Daoy (cell line): ENCODE results near the gene MLYCD. TPM values are rescaled to one million over a fixed set of nuclear protein-coding genes. Genes with fewer than 3 reads are reported as not detected.

Source experiments
- DNase-seq: peaks from one replicate; pipeline ENCODE4 v3.0.0-alpha.2; 2015; ENCODE audit warnings: low read depth
- total RNA-seq: library from RNA; depleted of rRNA; stranded (reverse); fragments of >200 nt; shearing (Covaris generic); gene quantifications from 2 replicates; pipeline ENCODE4 v1.2.3, GENCODE V29; 2014

MLYCD gene
- total RNA-seq, 1 experiment from 2014 or later, result 1.6 TPM

GRCh38 chr16:83899272-83899897 lies 470 bp downstream of the MLYCD start:
- DNase-seq, result peak; percentile 66

DNA sequence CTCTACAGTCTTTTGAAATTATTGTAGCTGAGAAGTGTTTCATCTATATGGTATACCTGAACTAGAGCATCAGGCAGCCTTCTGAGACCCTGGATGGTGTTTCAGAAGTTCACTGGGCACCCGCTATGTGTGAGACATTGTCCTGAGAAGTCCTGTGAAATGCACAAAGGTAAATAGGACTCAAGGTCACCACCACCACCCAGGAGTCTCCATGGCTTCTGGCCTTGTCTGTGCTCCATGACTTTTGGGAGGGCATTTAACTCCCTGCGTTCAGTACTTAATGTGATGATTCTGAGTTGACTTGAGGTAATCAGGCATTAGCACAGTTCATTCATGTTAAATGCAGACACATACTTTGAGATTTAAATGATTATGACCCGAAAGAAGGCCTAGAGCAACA lies 1.1 kb downstream of the MLYCD start:
- DNase-seq, result no peak

DNA sequence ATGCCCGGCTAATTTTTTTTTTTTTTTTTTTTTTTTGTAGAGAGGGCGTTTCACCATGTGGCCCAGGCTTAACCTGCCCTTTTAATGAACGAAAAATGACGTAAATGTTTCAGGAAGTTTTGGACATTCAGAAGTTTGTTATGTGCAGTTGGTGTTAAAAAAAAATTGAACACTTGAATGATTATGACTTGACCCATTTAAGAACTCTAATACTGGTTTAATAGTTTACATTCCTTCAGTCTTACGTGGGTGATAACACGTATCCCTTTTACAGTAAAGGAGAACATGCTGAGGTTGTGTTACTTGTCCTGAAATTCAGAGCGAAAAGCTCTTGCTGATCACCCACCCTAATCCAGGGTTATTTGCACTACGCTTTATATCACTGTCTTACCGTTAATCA lies 1.7 kb downstream of the MLYCD start:
- DNase-seq, result no peak

DNA sequence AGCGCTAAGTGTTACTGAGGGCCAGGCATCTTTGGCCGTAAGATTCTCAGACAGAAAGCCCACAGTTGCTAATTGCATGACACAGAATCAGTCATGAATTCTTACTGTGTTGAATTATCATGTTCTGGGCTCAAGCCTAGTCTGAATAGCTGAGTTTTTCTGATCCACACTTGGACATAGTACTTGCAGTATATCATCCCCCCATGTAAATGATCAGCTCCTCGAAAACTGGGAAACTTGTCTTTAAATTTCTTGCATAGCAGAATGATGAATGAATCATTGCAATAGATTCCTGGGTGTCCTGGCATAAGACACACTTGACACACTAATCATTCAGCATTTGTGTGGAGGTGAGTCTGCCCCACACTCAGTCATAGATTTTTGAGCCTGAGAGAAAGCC lies 2.2 kb downstream of the MLYCD start:
- DNase-seq, result no peak

DNA sequence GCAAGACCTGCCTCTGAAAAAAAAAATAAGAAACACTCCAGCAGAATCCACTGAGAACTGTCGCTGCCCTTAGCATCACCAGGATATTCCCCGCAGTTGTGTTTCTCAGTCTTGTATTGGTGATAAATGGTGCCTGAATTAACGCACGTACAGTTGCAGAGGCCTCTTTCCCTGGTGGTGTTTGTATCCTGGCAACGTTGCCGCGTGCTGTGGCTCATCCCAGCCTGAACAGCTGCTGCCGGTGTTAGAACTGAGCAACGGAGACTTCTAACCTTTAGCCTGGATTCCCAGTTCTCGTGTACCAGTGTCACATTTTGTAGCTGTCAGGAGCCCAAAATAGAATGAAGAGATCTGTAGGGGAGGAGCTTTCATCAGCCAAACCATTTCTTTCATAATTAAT lies 4.8 kb downstream of the MLYCD start:
- DNase-seq, result no peak

GRCh38 chr16:83906683-83907082 lies 7.8 kb downstream of the MLYCD start:
- no peak for DNase-seq

GRCh38 chr16:83907111-83907510 lies 8.2 kb downstream of the MLYCD start:
- DNase-seq, result no peak

DNA sequence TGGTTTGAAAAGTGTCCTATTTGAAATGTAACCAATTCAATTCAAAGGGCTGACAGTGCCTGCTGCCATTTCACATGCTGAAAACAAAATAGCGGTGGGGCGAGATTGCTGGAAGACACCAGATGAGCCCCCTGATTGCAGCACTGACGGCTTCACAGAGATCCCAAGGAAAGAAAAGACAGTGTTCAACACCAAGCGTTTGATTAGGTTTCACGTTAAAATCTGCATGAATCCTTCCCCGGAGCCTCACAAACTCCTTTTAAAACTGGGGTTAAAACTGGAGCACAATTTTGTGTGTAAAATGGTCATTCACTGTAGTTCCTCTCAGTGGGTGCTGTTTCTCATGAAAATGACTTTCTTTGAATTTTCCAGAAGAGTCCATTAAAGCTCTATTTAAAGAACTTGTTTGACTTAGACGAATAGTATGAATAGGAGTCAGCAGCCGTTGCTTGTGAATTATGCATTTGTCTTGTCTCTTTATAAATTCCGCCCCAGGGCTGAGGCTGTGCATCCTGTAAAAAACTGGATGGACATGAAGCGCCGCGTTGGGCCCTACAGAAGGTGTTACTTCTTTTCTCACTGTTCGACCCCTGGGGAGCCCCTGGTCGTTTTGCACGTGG lies 8.8 kb downstream of the MLYCD start:
- DNase-seq, result no peak

- no peak for DNase-seq
Observed at GRCh38 chr16:83908798-83909197, 9.9 kb downstream of the MLYCD start.

DNA sequence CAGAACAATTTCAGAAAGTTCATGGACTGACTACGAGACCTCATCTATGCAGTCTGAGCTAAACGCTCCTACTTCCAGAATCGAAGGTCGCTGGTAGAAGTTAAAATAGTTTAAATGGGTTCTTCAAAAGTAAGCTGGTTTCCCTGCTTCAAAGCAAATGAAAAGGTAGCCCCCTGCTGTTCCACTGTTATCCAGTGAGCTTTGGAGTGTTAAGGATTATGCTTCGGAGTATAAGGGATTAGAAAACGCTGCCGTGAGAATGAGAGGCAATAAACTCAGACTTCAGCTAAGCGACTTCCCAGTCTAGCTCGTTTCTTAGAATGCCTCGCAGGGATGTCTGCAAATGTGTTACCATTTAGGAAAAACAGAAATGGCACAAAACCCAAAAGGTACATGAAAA lies 12.4 kb downstream of the MLYCD start:
- no peak for DNase-seq

GRCh38 chr16:83912519-83913244 lies 13.8 kb downstream of the MLYCD start:
- no peak for DNase-seq

DNA sequence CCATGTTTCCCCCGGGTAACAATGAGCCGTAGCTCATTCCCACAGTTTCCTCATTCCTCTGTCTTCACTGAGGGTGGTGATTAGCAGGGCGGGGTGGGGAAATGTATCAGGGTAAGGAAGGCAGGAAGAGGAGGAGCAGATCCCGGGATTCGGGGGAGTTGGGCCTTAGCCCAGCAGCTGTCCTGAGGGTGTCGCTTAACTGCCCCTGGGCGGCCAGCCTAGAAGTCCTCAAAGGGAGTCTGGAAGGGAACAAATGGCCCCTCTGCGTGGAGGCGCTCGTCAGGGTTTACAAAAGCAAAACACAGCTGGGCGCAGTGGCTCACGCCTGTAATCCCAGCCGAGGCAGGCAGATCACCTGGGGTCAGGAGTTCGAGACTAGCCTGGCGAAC lies 14.3 kb downstream of the MLYCD start:
- no peak for DNase-seq

DNA sequence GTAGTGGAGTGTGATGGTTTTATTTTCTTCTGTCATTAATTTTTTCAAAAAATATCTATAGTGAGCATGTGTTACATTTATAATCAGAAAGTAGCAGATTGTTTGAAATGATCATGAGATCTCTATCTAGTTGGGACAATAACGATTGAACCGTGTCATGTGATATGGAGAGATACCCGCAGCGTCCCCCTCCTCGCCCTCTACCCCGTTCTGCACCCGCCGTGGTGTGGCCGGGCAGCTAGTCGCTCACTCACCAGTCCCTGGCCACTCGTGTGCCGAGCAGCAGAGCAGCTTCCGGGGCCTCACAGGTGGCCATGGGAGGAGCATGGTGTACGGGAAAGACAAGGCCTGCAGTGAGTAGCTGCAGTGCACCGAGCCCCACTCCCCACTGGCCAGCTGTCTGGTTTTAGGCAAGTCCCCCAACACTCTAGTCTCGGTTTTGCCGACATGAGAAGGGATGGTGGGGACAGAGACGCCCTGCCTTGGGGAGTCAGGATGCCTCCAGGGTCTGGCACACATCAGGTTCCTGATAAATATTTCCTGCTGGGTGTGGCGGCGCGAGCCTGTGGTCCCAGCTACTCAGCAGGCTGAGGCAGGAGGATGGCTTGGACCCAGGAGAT lies 15.3 kb downstream of the MLYCD start:
- no peak for DNase-seq

DNA sequence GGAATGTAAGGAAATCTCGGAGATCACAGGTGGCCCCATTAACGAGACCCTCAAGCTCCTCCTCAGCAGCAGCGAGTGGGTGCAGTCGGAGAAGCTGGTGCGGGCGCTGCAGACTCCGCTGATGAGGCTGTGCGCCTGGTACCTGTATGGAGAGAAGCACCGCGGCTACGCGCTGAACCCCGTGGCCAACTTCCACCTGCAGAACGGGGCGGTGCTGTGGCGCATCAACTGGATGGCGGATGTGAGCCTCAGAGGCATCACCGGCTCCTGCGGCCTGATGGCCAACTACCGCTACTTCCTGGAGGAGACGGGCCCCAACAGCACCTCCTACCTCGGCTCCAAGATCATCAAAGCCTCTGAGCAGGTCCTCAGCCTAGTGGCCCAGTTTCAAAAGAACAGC lies 16.2 kb downstream of the MLYCD start:
- DNase-seq, result no peak

- no peak for DNase-seq
Observed at GRCh38 chr16:83915491-83915890, 16.6 kb downstream of the MLYCD start.

GRCh38 chr16:83917152-83918120 lies 18.5 kb downstream of the MLYCD start:
- DNase-seq, result no peak

DNA sequence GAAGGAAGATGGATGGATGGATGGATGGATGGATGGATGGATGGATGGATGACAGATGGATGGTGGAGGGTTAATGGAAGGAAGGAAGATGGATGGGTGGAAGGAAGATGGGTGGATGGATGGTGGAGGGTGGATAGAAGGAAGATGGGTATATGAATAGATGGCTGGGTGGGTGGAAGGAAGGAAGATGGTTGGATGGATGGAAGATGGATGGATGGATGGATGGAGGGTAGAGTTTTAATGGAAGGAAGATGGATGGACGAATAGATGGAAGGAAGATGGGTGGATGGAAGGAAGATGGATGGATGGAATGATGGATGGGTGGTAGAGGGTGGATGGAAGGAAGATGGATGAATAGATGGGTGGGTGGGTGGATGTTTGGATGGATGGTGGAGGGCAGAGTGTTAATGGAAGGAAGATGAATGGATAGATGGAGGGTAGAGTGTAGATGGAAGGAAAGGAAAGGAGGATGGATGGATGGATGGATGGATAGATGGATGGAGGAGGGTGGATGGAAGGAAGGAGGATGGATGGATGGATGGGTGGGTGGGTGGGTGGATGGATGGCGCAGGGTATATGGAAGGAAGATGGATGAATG lies 22.1 kb downstream of the MLYCD start:
- DNase-seq, result no peak

DNA sequence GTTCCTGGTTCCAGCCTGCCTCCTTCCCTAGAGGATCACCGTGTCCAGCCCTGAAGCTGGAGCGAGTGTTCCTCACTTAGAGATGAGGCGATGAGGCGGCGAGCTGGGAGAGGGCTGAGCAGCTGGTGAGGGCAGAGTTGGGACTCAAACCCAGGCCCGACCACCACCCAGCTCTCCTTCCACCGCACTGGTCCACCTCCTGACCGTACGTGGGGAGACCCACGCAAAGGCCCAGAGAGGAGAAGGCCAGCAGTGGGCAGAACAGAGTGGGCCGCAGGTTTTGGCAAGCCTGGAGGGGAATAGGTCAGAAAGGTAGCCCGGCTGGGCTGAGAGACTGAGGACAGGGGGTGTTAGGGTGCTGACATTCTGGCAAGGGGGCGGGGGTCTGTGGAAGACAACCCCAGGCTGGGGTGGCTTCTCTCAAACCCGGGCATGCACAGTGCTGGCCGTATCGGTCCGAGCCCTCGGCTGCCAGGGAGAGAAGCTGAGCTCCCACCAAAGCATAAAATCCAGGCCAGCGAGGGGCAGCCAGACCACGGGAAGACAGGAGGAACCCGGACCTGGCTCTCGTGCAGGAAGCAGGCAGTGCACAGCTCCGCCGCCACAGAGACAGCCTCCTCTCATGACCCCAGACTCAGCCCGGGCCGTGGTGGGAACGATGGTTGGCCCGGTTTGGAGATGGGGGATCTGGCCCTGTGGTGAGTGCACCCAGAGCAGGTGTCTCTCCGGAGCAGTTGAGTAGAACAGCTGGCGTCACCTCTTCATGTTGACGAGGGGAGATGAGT lies 24.9 kb downstream of the MLYCD start:
- DNase-seq, result no peak

- DNase-seq, result no peak
Observed at GRCh38 chr16:83924686-83925085, 25.8 kb downstream of the MLYCD start.

- no peak for DNase-seq
Observed at GRCh38 chr16:83925095-83925905, 26.4 kb downstream of the MLYCD start.
